ENCODE data around the gene TRAF6. TPM values are rescaled to one million over a fixed set of nuclear protein-coding genes. Genes with fewer than 3 reads are reported as not detected.

The TRAF6 gene
- polyA plus RNA-seq, 2 of the 4 experiments (the other 2 are of a cell fraction), result 4.6 to 9.6 TPM

- Histone ChIP-seq H3K4me2 (peak overlapping the region; percentile 37), H3K4me1 (peaks cover 44% of the 10 kb centered on the region), H3K4me3 (no peak overlapping the region), H3K27ac (peak overlapping the region; percentile 54 to 79), H3K9me3 (no peaks in the 10 kb centered on the region)
- DNase-seq (ENCODE audit: low read depth in 1 of 2, low spot score in 1 of 2), result no peak
- POLR2A ChIA-PET, result interaction anchor here (1.0 kb wide), 1 partner anchor 34 kb away, joined by 6 read pairs; no protein-coding TSS in a partner anchor
- no peak for FAIRE-seq
- CTCF ChIA-PET, result interaction anchor here (1.1 to 1.3 kb wide), 2 partner anchors 10 to 163 kb away, joined by 3 to 6 read pairs; no protein-coding TSS in a partner anchor
- TF ChIP-seq HES2 (IDR thresholded peaks at IDR 0.05), result no peak
- no peak for TF ChIP-seq CHD2 (IDR thresholded peaks at IDR 0.05; ENCODE audit: low read length, partially characterized antibody)
- no peak for TF ChIP-seq TFCP2L1 (CRISPR knock-in tag; IDR thresholded peaks at IDR 0.05)
- no peak for TF ChIP-seq JUN (IDR thresholded peaks at IDR 0.05)
- TF ChIP-seq FOSL2 (IDR thresholded peaks at IDR 0.05), result no peak
- no peak for TF ChIP-seq FOSL2 (CRISPR knock-in tag; IDR thresholded peaks at IDR 0.05)
- no peak for TF ChIP-seq ZC3H11A (IDR thresholded peaks at IDR 0.05)
- WGBS (ENCODE audit: missing lambda C conversion rate), result 75% methylated on average over 17 of the region's 17 CpGs
- ATAC-seq, result no peak
These were observed 55.0 kb downstream of the TRAF6 start for GRCh38 chr11:36454941-36455631.

DNA sequence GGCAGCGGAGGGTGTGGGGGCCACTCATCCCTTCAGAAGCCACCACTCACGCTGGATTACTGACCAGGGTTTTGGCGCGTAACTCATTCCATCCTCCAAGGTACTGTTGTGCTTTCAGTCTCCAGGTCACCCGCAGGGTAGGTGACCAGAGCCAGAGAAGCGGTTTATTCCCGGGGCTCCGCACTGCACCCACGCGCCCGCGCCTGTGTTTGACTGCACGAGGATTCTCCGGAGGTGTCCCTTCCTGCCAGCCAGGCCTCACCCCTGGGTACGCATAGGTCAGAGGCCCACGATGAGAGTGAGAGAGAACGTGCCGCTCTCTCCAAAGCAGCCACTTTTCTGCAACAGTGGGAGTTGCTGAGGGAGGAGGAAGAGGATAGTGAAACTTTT, 55.5 kb downstream of the TRAF6 start:
- ATAC-seq (no peak), FAIRE-seq (no peak), DNase-seq (ENCODE audit: low read depth in 1 of 2, low spot score in 1 of 2) (no peak)
- 95% methylated on average over 18 of the region's 18 CpGs for WGBS (ENCODE audit: missing lambda C conversion rate)
- no peak overlapping the region for H3K4me2 ChIP-seq
- H3K9me3 ChIP-seq, result no peaks in the 10 kb centered on the region
- POLR2A ChIA-PET, result no interaction called here
- H3K4me1 ChIP-seq, result peaks cover 44% of the 10 kb centered on the region
- TF ChIP-seq RFX5 (IDR thresholded peaks at IDR 0.05) (no peak), RNF2 (IDR thresholded peaks at IDR 0.05; ENCODE audit: borderline replicate concordance, low read depth) (no peak), CHD4 (IDR thresholded peaks at IDR 0.05; ENCODE audit: borderline replicate concordance) (no peak), EP300 (IDR thresholded peaks at IDR 0.05) (no peak), ZNF302 (CRISPR knock-in tag; IDR thresholded peaks at IDR 0.05) (no peak), CBX2 (IDR thresholded peaks at IDR 0.05; ENCODE audit: borderline replicate concordance, low read depth) (no peak)
- peak overlapping the region; percentile 54 to 79; a peak in 5 of 6 replicates for H3K27ac ChIP-seq
- CTCF ChIA-PET, result interaction anchor here (1.1 to 1.3 kb wide), 2 partner anchors 10 to 78 kb away, joined by 3 to 4 read pairs; no protein-coding TSS in a partner anchor
- H3K4me3 ChIP-seq, result no peak overlapping the region

DNA sequence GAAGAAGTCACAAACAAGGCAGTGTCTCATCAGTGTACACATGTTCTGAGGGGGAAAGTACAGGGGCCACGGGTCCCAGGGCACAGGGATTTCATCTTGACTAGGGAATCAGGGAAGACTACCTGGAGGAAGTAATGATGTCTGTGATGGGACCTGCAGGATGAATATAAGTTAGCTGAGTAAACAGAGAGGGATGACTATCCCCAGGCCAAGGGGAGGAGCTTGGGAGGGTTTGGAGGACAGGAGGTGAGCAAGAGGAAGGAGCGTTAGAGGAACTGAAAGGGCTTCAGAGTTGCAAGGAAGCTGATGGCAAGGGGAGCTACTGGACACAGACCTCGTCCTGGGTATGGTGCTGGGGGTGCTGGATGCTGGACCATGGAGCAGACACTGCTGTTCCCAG, 56.4 kb downstream of the TRAF6 start:
- peaks cover 44% of the 10 kb centered on the region for H3K4me1 ChIP-seq
- peak in 1 of 2 experiments; percentile 57; a peak in 3 of 6 replicates for ATAC-seq
- WGBS (ENCODE audit: missing lambda C conversion rate), result 19% methylated on average over 3 of the region's 3 CpGs
- peak overlapping the region; percentile 38 for H3K4me2 ChIP-seq
- ChIA-PET CTCF (interaction anchor here (1.3 to 1.9 kb wide), 4 partner anchors 10 to 77 kb away, joined by 3 to 7 read pairs (median 5); no protein-coding TSS in a partner anchor), POLR2A (no interaction called here)
- no peaks in the 10 kb centered on the region for H3K9me3 ChIP-seq
- peak overlapping the region; percentile 51 to 79; a peak in 4 of 6 replicates for H3K27ac ChIP-seq
- no peak overlapping the region for H3K4me3 ChIP-seq
- TF ChIP-seq TP53 (CRISPR knock-in tag; IDR thresholded peaks at IDR 0.05) (no peak), FOSB (CRISPR knock-in tag; IDR thresholded peaks at IDR 0.05) (no peak), E2F6 (IDR thresholded peaks at IDR 0.05; ENCODE audit: borderline replicate concordance, low read depth) (no peak), BHLHE40 (IDR thresholded peaks at IDR 0.05; ENCODE audit: low read depth, low read length) (no peak), ZFP36 (IDR thresholded peaks at IDR 0.05; ENCODE audit: borderline replicate concordance, partially characterized antibody) (peak; percentile 74)
- FAIRE-seq, result no peak
- peak in 1 of 2 experiments; percentile 31 for DNase-seq (ENCODE audit: low read depth in 1 of 2, low spot score in 1 of 2)

DNA sequence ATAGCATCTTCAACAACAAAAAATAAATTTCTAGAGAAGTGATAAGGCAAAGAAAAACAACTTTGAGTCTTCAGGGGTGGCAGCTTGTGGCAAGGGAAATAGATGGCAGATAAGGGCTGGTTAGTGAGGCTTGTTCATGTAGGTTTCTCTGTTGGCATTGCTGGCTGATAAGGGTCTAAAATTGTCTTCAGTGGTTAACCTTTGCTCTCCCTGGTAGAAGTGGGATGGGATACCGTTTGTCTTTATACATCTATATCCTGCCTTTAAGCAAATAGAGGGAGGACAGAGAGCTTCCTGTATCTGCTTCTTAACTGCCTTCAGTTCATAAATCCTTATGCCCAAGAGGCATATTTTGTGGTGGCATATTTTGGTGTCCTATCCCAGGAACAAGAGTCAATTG, 57.1 kb downstream of the TRAF6 start:
- Histone ChIP-seq H3K4me2 (peak overlapping the region; percentile 38), H3K4me3 (no peak overlapping the region), H3K4me1 (peaks cover 44% of the 10 kb centered on the region), H3K27ac (peak overlapping the region; percentile 38 to 79; a peak in 4 of 6 replicates), H3K9me3 (no peaks in the 10 kb centered on the region)
- 0% methylated on average over 1 of the region's 1 CpG for WGBS (ENCODE audit: missing lambda C conversion rate)
- POLR2A ChIA-PET, result no interaction called here
- DNase-seq (ENCODE audit: low read depth in 1 of 2, low spot score in 1 of 2) (peak in 1 of 2 experiments; percentile 15), FAIRE-seq (no peak), ATAC-seq (peak in 1 of 2 experiments; percentile 45; a peak in 2 of 6 replicates)
- 0 out of 2 replicates have a peak, but pooled peaks have one; percentile 26 for TF ChIP-seq GATA3 (IDR thresholded peaks at IDR 0.05; ENCODE audit: borderline replicate concordance)
- TF ChIP-seq HOXB5 (CRISPR knock-in tag; IDR thresholded peaks at IDR 0.05), result no peak
- no peak for TF ChIP-seq CHD2 (IDR thresholded peaks at IDR 0.05; ENCODE audit: low read length, partially characterized antibody)
- CTCF ChIA-PET, result interaction anchor here (1.5 to 2.4 kb wide), 6 partner anchors 11 to 77 kb away, joined by 3 to 12 read pairs (median 6); no protein-coding TSS in a partner anchor
